SKM-1 treated with dmso at 0.1 percent for 144 hours (cell line): ENCODE data around the gene HS6ST2.

Experiments used
- DNase-seq: peaks from one replicate; lab custom pipeline; 2025; ENCODE audit not compliant: unreplicated experiment; lab: John Stamatoyannopoulos, UW

Gene HS6ST2

GRCh38 chrX:132745593-132745992 lies 212.8 kb downstream of the HS6ST2 start:
- no peak for DNase-seq

GRCh38 chrX:132744470-132744869 lies 214.0 kb downstream of the HS6ST2 start:
- no peak for DNase-seq

GRCh38 chrX:132743086-132743485 lies 215.3 kb downstream of the HS6ST2 start:
- DNase-seq = no peak

- no peak for DNase-seq
Observed at GRCh38 chrX:132742246-132742645, 216.2 kb downstream of the HS6ST2 start.

- DNase-seq = no peak
Observed at GRCh38 chrX:132741689-132742088, 216.7 kb downstream of the HS6ST2 start.

GRCh38 chrX:132740316-132741123 lies 217.9 kb downstream of the HS6ST2 start:
- no peak for DNase-seq

GRCh38 chrX:132738951-132739350 lies 219.5 kb downstream of the HS6ST2 start:
- DNase-seq = no peak

- DNase-seq = no peak
Observed at GRCh38 chrX:132737743-132738142, 220.7 kb downstream of the HS6ST2 start.

GRCh38 chrX:132732236-132732635 lies 226.2 kb downstream of the HS6ST2 start:
- no peak for DNase-seq

GRCh38 chrX:132730726-132731125 lies 227.7 kb downstream of the HS6ST2 start:
- no peak for DNase-seq

- DNase-seq = no peak
Observed at GRCh38 chrX:132730266-132730665, 228.2 kb downstream of the HS6ST2 start.

GRCh38 chrX:132728296-132728695 lies 230.1 kb downstream of the HS6ST2 start:
- no peak for DNase-seq

- DNase-seq = no peak
Observed at GRCh38 chrX:132718431-132718958, 239.9 kb downstream of the HS6ST2 start.

GRCh38 chrX:132716006-132716405 lies 242.4 kb downstream of the HS6ST2 start:
- no peak for DNase-seq

GRCh38 chrX:132714913-132715312 lies 243.5 kb downstream of the HS6ST2 start:
- no peak for DNase-seq

GRCh38 chrX:132712350-132712749 lies 246.1 kb downstream of the HS6ST2 start:
- no peak for DNase-seq

- DNase-seq = no peak
Observed at GRCh38 chrX:132710656-132711155, 247.7 kb downstream of the HS6ST2 start.

- DNase-seq = no peak
Observed at GRCh38 chrX:132708529-132708928, 249.9 kb downstream of the HS6ST2 start.

- DNase-seq = no peak
Observed at GRCh38 chrX:132704769-132705168, 253.7 kb downstream of the HS6ST2 start.

- no peak for DNase-seq
Observed at GRCh38 chrX:132694382-132694781, 264.0 kb downstream of the HS6ST2 start.

- DNase-seq = no peak
Observed at GRCh38 chrX:132692526-132692925, 265.9 kb downstream of the HS6ST2 start.

GRCh38 chrX:132692066-132692465 lies 266.4 kb downstream of the HS6ST2 start:
- DNase-seq = no peak
